DMS53 treated with DMSO at 0.1 percent for 48 hours (cell line): ENCODE results near the gene EGFL7.

Experiments
- DNase-seq: peaks from one replicate; lab custom pipeline; 2025; ENCODE audit not compliant: unreplicated experiment; lab: John Stamatoyannopoulos, UW

EGFL7 gene

DNA sequence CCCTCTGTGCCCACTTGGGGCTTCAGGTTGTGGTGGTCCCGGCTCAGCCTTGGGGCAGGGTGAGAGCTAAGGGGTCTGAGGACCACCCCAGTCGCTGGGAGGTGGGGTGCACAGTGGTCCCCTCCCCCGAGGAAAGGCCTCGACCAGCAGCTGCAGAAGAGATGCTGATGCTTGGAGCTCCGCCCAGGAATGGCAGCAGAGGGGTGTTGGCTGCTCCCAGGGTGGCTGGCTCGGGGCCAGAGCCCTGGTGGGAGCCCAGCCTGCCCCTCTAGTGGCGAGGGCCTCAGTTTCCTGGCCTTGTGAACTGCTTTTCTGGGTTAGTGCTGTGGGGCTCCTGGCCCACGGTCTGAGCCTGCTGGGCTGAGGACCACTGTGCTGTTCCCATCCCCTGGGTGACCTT, 50.8 kb downstream of the EGFL7 start:
- DNase-seq: no peak

- DNase-seq: no peak
These were observed 51.6 kb downstream of the EGFL7 start for GRCh38 chr9:136714096-136714892.

DNA sequence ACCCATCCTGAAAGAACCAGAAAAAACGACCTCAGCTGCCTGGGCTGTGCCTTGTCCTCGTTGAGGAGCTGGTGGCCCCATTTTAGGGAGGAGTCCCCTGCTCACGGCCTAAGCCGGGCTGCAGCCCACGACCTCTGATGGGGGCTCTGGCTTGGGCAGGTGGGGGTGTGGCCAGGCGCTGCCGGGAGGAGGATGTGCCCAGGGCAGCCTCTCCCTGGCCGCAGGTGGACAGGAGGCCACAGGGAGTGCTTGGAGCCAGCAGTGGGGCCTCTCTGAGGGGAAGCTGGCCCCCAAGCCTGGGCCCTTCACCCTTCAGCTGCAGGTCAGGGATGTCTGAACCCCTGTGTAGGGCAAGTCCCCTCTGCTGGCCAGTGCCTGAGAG, 52.2 kb downstream of the EGFL7 start:
- no peak for DNase-seq

DNA sequence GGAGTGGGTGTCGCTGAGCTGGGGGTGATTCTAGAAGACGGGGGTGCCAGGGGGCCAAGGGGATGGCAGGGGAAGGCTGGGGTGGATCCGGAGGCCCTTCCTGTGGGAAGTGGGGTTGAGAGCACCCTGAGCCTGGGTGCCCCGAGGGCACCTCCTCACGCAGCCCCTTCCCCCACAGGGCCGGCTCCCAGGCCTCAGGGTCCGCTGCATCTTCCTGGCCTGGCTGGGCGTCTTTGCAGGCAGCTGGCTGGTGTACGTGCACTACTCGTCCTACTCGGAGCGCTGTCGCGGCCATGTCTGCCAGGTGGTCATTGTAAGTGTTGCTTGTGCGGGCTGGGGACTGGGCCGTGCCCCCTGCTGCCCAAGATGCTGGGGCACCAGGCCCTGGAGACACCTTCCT, 54.7 kb downstream of the EGFL7 start:
- DNase-seq: no peak

GRCh38 chr9:136718345-136719194, 55.9 kb downstream of the EGFL7 start:
- DNase-seq: no peak

- DNase-seq: no peak
These were observed 56.6 kb downstream of the EGFL7 start for GRCh38 chr9:136719195-136719880.

- no peak for DNase-seq
These were observed 57.7 kb downstream of the EGFL7 start for GRCh38 chr9:136720251-136720897.

GRCh38 chr9:136720898-136721338, 58.2 kb downstream of the EGFL7 start:
- no peak for DNase-seq

DNA sequence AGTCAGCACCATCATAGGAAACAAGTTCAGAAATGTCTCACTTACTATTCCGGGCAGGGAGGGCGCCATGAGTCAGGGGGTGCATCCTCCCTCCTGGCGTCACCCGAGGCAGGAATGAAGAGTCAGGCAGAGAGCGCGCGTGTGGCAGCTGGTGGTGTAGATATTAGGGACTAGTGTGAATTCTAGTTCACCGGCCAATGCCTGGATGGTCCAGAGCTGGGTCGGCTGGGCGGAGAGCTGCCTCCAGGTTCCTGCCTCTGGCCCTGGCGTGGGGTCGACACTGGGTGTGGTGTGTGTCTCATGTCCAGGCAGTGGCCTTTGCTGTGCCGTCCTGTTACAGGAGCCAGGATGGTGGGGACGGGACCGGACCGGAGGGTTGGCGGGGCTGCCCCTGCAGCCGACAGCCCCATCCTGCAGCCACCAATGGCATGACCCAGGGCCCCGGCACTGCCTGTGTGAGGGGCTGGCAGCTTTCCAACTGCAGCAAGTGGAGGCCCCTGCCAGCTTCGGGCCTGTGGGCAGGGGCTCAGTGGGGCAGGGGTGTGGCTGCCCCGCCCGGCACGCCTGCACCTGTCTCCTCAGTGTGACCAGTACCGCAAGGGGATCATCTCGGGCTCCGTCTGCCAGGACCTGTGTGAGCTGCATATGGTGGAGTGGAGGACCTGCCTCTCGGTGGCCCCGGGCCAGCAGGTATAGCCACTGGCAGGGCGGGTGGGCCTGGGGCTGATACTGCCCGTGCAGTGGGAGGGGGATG, 58.8 kb downstream of the EGFL7 start:
- no peak for DNase-seq
